ENCODE results near the gene EVC.
"Not testable (repeated sequence)": the region's sequence is repeated elsewhere in the genome, so short reads cannot be mapped to it uniquely, and the experiment has no call there.

EVC gene

GRCh38 chr4:5785806-5786680, 75.0 kb downstream of the EVC start:
- DNase-seq (ENCODE audit: low spot score), result peak; percentile 45

- DNase-seq (ENCODE audit: low spot score), result no peak
Observed at GRCh38 chr4:5787311-5787710, 76.3 kb downstream of the EVC start.

GRCh38 chr4:5788144-5788543, 77.1 kb downstream of the EVC start:
- no peak for DNase-seq (ENCODE audit: low spot score)

DNA sequence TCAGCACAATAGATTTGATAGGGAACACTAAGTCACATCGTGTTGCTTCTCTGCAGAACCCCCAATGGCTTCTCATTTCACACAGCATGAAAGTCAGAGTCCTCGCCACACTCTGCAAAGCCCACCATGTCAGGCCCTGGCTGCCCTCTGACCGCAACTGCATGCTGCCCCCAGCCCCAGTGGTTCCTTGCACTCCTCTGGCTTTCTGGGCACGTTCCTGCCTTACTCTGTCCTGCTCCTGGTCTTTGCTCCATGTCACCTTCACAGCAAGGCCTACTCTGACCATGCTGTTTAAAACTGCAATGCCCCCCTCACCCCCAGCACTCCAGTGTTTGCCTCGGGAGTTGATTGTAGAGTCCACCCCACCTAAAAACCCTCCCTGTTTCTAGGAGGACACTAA, 78.1 kb downstream of the EVC start:
- DNase-seq (ENCODE audit: low spot score), result no peak

DNA sequence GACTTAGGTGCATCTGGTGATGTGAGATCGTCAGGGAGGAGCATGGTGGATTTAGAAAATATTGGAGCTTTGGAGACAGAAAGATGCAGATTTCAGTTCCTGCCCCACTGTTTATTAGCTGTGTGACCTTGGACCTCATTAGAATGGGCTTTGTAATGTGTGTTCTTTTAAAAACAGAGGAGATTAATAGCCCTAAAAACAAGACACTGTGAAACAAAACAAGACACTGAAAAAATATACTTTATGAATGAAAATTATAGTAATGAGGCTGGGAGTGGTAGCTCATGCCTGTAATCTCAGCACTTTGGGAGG, 79.5 kb downstream of the EVC start:
- no peak for DNase-seq (ENCODE audit: low spot score)

GRCh38 chr4:5791654-5792053, 80.7 kb downstream of the EVC start:
- no peak for DNase-seq (ENCODE audit: low spot score)

GRCh38 chr4:5793514-5793913, 82.5 kb downstream of the EVC start:
- DNase-seq (ENCODE audit: low spot score), result no peak

GRCh38 chr4:5795580-5795979, 84.6 kb downstream of the EVC start:
- DNase-seq (ENCODE audit: low spot score), result no peak

GRCh38 chr4:5796976-5797375, 86.0 kb downstream of the EVC start:
- no peak for DNase-seq (ENCODE audit: low spot score)

- DNase-seq (ENCODE audit: low spot score), result no peak
Observed at GRCh38 chr4:5797866-5798265, 86.9 kb downstream of the EVC start.

DNA sequence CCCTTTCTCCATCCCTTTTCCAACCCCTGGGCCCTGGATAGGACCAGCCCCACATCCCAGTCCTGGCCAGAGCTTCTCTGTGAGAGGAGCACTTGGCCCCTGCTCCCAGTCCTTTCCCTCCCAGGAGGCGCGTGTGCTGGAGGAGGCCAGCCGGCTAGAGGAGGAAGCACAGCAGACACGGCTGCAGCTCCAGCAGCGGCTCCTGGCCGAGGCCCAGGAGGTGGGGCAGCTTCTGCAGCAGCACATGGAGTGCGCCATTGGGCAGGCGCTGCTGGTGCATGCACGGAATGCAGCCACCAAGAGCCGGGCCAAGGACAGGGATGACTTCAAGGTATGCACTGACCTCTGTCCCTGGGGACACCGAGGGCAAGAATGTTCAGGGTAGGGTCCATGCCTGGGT, 87.5 kb downstream of the EVC start:
- no peak for DNase-seq (ENCODE audit: low spot score)

- DNase-seq (ENCODE audit: low spot score), result no peak
Observed at GRCh38 chr4:5798946-5799345, 87.9 kb downstream of the EVC start.

DNA sequence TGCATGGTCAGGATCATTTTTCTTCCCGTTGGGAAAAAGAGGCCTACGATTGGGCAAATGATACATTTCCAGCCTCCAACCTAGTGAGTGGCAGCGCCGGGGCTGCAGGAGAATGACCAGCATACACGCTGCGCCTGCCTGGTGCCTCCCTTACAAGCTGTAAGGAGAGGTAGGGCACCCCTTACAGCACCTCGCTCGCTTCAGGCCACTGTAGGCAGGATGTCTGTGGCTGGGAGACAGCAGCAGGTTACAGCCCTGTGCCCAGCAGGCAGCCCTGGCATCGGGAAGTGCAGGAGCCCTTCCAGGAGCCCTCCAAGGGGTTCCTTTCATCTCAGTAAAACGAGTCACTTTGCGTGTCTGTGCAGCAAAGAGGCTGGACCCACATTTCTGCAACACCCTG, 88.4 kb downstream of the EVC start:
- no peak for DNase-seq (ENCODE audit: low spot score)

GRCh38 chr4:5800496-5800895, 89.5 kb downstream of the EVC start:
- no peak for DNase-seq (ENCODE audit: low spot score)

DNA sequence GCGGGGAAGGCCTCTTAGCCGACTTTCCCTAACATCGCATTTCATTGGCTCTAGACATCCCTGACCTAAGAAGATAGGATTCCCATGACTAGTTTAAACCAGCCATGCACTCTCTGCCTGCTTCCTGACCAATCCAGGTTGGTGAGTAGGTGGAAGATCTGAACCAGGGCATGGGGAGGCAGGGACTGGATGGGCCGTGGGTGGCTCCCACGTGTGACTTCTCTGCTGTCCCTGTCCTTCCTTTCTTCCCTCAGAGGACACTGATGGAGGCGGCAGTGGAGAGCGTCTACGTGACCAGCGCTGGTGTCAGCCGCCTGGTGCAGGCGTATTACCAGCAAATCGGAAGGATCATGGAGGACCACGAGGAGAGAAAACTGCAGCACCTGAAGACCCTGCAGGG, 90.7 kb downstream of the EVC start:
- no peak for DNase-seq (ENCODE audit: low spot score)

- DNase-seq (ENCODE audit: low spot score), result no peak
Observed at GRCh38 chr4:5802565-5802964, 91.6 kb downstream of the EVC start.

DNA sequence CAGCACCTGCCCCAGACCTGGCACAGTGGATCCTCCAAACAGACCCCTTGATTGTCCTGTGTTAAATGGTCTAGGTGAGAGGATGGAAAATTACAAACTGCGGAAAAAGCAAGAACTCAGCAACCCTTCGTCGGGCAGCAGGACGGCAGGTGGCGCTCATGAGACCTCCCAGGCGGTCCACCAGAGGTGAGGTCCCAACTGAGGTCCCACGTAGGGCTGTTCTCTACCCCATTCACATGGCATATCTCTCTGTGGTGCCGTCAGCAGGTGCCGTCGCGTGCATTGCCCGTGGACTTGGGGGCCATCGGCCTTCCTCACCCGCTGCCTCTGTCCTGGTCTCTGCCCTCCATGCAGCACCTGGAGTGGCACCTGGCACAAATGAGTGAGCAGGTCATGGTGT, 93.7 kb downstream of the EVC start:
- no peak for DNase-seq (ENCODE audit: low spot score)

- no peak for DNase-seq (ENCODE audit: low spot score)
Observed at GRCh38 chr4:5805270-5805669, 94.3 kb downstream of the EVC start.

DNA sequence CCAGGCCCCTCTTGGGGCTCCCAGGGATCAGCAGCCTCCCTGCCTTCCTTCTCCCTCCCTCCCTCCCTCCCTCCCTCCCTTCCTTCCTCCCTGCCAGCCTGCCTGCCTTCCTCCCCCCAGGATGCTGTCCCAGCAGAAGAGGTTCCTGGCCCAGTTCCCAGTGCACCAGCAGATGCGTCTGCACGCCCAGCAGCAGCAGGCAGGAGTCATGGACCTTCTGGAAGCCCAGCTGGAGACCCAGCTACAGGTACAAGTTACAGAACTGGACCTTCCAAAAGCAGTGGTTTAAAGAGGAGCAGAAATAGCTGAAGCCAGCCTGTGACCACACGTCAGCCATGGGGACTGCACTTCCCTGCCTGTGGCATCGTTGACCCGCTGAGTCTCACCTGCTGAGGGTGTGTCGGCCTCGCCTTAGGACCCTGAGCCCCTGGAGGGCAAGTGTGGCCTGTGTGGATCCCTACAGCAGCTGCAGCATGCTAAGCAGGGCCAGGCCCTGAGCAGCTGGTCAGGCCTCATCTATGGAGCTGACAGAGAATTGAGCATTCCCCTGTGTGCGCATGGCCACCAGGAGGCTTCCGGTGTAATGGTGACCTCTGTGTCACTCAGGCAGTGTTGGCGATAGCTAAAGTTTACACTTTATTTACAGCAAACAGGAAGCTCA, 97.2 kb downstream of the EVC start:
- DNase-seq (ENCODE audit: low spot score), result no peak

DNA sequence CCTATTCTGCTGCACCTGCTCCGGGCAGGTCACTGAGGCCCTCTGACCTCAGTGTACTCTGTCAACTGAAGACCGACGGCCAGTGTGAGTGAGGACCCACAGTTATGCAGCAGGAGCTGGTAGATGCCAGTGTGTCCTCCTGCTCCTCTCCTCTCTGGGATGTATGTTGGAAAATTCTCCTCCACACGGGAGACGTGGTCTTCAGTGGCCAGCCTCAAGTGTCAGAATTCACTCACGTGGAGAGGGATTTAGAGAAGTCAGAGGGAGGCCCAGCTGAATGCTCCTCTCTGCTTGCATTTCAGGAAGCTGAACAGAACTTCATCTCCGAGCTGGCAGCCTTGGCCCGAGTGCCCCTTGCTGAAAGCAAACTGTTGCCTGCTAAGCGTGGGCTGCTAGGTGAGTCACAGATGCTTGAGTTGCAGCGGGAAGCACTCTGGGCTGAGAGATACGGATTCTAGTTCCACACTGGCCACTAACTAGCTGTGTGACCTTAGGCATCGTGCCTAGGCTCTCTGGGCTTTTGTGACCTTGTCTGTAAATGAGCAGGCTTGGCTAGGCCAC, 98.3 kb downstream of the EVC start:
- no peak for DNase-seq (ENCODE audit: low spot score)

GRCh38 chr4:5810151-5810550, 99.2 kb downstream of the EVC start:
- no peak for DNase-seq (ENCODE audit: low spot score)

DNA sequence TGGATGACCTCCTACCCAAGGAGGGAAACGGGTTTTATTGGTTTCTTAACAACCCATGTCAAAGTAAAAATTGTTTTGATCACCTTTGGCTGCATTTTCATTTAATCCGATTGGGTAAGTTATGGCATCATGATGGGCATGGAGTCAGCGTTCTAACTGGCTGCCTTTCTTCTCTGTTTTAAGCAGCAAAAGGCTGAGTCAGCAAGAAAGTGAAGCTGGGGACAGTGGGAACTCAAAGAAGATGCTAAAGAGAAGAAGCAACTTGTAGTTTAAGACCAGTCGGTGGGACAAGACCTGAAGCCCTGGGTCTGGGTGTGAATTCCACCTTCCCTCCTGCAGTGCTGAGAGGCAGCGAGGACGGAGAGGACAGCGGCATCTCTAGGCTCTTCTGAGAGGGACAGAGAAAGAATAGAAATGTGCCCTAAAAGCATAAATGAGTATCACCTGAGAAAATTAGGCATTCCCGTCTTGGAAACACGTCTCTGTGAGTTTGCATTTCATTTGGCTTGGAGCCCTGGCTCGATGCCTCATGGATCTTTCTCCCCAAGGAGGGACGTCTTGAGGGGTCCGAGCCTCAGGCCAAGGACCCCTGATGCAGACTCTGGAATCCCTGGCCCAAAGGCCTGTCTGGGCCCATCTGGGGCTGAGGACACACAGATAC, 99.9 kb downstream of the EVC start:
- DNase-seq (ENCODE audit: low spot score), result no peak

GRCh38 chr4:5812057-5812456, 101.1 kb downstream of the EVC start:
- not testable (repeated sequence) for DNase-seq (ENCODE audit: low spot score)

Data from AG08396 (cell line).